Activated T-cell treated with anti-CD3 and anti-CD28 coated beads for 48 hours (primary cell): ENCODE measurements around the gene PRKCE.
"Not testable (repeated sequence)": the region's sequence is repeated elsewhere in the genome, so short reads cannot be mapped to it uniquely, and the experiment has no call there.

Source experiments
- DNase-seq: peaks from one replicate; pipeline ENCODE4 v3.0.0-alpha.2; 2020; ENCODE audit warnings: low read depth

Gene PRKCE

DNA sequence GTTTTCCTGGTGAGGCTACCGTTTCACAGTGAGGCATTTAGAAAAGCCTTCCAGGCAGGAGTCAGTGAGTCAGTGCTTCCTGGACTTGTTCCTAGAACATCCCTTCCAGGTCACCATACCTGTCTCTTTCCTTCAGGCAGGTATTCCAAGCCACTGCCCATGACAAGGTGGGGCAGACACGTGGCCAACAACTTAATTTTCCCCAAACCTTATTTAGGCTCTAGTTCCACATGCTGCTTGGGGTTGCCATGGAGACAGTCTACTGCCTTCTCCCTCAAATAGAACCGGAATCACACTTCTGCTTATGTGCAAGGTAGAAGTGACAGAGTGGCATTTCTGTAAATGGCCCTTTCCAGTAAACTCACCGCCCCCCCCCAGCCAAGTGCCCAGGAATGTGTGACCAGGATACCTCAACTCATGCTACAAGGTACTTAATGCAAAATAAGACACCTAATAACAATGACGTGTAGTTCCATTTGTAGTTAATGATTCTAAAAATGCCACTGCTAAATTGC, 258.3 kb downstream of the PRKCE start:
- no peak for DNase-seq

DNA sequence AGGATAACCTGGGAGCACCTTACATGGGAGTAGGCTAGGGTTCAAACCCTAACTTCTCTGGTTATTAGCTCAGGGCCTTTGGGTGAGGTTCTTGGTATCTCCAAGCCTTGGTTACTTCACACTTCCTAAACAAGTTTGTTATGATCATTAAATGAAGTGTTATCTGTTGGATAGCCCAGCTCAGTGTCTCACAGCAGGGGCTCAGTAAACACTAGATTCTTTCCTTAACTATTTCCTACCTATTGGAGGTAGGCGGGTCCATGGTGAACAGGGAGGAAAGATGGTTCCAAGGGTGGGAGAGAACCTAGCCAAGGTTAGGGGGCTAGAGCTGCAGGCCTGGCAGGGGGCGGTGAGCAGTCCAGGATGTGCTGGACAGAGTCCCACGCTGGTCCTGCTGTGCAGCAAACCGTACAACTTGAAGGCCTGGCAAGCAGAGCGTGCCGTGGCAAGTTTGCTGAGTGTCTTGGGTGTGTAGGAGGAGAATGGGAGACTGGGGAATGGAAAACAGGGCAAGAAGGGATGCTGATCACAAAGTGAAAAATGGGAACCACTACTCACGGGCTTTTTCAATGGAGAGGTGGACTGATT, 259.1 kb downstream of the PRKCE start:
- DNase-seq = no peak

DNA sequence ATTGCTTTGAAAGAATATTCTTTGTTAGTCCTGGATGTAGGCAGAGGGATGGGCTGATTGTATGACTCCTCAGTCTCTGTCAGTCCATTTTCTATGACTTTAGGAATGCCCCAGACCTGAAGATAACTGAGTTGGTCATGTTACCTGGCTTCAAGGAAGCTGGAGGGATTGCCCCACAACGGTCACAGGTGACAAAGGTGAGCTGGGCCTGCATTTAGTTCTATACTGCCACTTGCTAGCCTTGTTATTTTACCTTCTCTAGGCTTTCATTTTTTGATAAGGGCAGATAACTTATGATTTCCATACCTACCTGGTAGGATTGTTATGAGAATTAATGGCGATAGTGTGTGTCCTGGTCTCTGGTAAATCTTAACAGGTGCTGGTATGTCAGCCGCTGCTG, 260.1 kb downstream of the PRKCE start:
- no peak for DNase-seq

DNA sequence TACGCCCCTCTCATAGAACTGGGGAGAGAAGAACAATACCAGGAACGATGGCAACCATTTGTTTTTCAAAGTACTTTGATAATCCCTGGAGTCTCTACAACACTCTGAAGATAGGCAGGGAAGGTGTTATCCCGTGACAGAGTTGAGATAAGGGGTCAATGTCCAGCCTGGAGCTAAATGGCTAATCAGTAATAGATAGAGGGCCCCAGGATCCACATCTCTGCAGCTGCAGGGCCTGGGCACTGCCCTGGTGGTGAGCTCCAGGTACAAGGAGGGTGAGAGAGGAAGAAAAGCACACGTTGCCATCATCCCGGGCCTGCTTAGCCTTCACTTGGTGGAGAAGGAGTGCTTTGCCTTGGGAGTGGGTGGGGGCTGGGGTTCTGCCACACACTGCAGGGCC, 260.6 kb downstream of the PRKCE start:
- no peak for DNase-seq

DNA sequence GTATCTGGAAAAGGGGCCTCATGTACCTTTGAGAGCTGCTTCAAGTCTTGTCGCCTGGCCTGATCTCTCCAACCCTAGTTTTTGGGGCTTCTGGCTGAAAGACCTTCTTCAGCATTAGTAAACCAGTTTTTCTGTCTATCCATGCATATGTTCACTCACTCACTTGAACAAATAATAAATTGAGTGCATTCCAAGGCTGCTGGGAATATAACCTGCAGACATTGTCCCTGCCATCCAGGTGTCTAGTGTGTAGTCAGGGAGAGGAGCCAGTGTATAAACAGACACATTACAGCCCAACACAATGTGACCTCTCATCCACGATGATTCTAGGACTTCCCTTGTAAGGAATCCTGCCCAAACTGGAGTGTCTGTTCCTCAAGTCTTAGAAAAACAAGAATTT, 262.1 kb downstream of the PRKCE start:
- no peak for DNase-seq

DNA sequence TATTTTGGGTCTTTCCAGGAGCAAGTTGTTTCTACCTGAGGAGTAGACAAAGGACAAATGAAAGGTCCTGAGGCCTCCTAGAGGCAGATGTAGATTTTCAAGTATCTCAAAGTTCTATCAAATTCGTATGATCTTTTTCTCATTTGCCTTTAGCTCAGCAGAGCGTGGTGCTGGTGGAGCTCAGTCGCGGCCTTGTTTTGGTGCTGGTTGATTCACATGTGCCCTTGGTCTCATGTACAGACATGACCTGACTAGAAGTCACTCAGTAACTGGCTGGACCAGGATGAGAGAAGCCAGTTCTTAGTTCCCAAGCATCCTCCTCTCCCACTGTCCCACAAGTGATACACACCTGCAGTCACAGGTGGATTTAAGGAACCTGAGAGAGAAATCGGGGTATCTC, 264.0 kb downstream of the PRKCE start:
- no peak for DNase-seq

DNA sequence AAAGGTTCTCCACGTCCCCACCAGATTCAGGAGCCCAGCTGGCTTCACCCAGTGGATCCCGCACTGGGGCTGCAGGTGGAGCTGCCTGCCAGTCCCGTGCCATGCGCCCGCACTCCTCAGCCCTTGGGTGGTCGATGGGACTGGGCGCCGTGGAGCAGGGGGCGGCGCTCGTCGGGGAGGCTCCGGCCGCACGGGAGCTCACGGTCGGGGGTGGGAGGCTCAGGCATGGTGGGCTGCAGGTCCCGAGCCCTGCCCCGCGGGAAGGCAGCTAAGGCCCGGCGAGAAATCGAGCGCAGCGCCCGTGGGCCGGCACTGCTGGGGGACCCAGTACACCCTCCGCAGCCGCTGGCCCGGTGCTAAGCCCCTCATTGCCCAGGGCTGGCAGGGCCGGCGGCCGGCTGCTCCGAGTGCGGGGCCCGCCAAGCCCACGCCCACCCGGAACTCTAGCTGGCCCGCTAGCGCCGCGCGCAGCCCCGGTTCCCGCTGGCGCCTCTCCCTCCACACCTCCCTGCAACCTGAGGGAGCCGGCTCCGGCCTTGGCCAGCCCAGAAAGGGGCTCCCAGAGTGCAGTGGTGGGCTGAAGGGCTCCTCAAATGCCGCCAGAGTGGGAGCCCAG, 266.2 kb downstream of the PRKCE start:
- not testable (repeated sequence) for DNase-seq

DNA sequence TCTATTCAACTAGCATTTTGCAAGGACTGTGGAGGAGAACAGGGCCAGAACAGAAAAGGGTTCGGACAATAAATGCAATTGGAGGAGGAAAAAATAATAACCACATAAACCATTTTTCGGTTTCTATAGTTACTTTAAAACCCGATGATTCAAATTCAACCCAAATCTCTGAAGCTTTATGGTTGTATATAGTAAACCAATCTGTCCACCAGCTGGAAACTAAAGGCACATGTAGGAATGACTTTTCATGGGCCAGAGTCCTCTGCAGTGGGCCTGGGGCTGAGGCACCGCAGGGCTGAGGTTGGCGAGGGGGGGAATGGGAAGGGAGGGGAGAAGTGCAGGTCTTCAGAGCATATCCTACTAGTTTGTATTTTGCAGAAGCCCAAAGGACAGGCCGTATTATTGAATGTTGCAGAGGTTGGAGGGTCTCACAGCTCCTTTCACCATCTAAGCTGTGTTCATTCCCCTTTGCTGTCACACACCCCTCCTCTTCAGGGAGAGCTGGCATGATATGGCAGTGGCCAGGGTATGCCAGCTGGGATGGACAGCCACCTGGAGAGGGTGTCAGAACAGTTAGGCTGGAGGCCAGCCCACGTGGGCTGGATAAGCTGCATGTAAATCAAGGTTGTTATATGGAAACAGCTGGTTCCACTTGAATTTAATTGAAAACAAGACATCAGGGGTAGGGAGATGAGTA, 267.1 kb downstream of the PRKCE start:
- no peak for DNase-seq

DNA sequence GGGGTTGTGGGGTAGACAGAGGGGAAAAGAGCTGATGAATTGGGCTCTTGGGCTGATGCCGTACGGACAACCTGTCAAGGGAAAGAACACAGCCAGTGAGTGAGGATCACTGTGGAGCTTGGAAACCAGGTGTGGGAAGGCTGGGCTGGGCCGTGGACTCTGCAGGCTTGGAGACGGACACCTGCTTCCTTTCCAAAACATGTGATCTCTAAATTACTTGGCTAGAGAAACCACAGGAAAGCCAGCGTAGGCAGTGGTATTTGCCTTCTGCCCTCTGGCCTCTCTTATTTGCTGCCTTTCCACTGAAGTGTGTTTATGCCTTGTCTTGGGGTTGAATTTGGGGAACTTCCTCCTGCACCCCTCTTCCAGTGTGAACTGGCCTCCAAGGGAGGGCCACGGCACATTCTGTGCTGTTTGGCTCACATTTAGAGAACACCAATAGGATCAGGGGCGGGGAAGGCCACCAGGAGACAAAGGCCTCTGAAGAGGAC, 267.7 kb downstream of the PRKCE start:
- no peak for DNase-seq

DNA sequence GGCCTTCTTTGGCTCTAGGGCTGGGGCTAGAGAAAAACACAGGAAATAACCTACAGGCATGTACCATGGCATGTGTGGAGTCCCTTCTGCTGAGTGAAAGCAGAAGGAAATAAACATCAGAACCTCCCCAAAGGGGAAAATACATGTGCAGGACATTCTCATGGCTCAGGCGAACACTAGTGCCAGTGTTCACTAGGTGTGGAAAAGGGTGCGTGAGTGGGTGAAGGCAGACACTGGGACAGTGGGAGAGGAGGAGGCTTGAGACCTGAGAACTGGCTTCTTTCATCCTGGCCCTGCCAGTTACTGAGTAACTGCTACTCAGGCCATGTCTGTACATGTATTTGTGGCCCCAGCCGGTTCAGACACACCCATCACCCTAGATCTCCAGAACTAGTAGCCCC, 268.2 kb downstream of the PRKCE start:
- no peak for DNase-seq

DNA sequence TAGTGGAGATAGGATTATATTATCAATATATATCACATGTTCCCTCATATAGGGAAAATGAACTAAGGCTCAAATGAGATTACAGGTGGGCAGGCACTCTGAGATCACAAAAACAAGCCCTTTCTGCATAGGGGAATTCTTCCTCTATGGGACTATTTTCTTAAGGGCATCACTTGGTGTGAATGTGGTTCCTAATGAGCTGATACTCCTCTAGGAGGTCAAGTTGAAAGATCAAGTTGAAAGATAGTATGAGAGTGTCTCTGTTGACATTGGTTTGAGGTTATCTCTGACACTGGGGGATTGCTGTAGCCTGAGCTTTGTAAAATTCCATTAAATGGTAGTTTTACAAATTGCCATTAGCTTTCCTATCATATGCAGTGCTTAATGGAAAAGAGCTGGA, 270.4 kb downstream of the PRKCE start:
- no peak for DNase-seq

DNA sequence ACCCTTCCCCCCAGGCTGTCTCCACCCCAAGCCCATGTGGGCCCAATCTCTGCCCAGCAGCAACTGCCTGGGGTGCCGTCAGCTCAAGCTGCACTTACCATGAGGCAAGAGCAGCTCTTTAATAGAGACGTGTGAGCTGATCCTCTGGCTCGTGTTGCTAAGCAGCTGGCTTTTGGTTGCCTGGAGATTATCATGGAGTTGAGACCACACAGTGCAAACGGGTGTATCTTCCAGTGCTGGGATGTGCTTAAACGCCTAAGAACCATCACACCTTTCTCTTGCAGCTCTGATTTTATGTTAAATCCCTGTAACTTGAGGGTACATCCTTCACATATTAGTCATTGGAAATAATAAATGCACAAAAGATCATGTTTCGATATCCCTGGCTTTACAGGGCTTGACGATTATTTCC, 271.1 kb downstream of the PRKCE start:
- no peak for DNase-seq

DNA sequence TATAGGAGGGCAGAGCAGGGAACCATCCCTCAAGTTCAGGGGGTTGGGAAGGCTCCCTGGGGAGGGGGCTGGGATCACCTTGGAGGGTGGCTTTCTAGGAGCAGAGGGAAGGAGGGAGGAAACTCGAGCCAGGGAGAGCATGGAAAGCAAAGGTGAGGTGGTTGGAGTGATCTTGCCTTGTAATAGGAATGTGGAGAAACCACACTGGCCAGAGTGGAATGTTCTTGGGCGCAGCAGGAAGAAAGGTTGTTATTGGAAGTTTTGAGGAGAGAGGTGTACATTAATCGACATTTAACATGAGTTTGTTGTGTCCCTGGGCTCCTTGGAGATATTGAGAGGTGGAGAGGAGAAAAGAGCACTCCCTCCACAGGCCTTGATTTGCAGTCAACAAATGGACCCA, 272.2 kb downstream of the PRKCE start:
- DNase-seq = no peak

DNA sequence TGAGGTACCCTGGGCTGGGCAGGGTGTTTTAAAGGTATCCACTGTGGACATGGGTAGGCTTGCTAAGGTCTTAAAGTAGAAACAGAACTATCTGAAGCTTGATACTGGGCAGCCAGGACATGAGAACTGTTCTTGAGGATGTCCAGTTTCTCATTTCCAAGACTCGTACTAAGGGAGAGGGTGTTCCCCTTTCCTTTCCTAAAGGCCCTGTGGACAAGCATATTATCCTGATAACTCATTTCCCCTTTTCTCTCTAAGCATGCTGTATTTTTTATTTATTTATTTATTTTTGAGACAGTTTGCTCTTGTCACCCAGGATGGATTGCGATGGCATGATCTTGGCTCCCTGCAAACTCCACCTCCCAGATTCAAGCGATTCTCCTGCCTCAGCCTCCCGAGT, 273.6 kb downstream of the PRKCE start:
- DNase-seq = no peak

DNA sequence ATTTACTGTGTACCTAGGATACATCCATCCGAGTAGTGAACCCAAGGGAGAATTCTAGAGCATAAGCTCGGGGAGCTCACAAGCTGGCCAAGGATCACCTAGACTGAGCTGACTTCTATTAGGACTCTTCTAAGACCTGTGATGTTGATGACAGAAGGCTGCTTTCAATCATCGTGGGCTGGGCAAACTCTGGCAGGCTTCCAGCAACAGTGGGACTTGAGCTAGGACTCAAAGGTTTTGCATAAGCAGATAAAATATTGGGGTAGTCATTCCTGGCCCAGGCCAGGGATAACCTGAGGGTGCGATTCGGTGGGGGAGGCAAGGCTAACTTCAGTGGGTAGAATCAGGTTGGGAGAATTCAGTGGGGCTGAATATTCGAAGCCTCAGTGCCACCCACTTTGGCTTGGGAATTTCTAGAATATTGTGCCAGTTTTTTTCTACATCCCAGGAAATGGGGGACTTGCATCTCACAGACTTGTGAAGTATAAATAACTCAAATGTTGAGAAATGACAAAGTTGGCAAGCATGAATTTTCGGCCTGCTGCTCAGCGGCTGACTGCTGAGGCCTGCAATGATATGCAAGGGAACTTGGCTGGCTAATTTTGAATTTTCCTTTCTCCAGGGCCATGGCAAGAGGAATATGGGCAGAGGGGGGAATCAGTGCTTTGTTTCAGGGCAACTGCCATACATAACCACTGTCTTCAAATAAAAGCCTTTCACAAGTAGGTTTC, 274.3 kb downstream of the PRKCE start:
- DNase-seq = no peak

DNA sequence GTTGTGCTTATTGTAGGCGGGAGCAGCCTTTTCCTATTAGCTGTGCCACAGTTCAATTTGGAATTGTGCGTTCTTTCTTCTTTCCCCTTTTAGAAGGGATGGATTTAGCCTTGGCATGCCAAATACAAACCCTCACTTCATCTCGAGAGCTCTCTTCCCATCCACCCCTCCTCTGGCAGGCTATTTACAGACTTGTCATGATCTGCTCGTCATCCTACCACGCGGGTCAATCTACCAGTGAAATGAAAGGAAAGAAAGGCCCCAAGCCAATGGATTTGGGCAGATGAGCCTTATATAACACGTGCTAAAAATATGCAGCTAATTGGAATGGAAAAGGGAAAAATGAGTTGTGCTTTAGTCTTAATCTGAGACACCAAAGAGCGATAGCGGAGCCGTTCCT, 277.5 kb downstream of the PRKCE start:
- DNase-seq = no peak

DNA sequence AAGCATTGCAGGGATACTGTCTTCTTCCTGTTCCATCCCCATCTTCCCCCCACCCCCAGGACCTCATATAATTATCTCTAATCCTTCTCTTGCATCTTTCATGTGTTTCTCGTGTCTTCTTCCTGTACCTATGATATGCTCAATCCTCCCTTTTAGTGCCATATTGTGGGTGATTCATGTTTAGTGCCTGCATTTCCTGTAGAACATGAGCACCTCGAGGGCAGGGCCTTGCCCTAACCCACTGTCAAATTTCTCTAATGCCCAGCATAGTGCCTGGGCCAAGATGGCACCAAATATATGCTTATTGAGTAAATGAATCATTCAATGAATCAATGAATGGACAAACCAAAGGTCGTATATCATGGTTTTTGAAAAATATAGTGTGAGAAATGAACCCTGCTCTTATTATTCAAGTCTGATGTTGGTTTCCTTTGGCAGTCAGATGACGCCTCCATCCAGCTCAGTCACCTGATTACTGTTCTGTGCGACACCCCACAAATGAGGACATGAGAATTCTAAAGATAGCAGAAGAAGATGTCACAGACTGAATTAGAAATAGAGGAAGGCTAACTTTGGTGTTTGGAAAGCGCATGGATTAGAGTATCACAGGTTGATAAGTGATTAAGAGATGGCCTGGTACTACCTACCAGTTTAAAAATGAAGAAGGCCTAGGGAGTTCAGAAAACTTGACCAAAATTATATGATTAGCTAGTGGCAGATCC, 278.4 kb downstream of the PRKCE start:
- DNase-seq = no peak

DNA sequence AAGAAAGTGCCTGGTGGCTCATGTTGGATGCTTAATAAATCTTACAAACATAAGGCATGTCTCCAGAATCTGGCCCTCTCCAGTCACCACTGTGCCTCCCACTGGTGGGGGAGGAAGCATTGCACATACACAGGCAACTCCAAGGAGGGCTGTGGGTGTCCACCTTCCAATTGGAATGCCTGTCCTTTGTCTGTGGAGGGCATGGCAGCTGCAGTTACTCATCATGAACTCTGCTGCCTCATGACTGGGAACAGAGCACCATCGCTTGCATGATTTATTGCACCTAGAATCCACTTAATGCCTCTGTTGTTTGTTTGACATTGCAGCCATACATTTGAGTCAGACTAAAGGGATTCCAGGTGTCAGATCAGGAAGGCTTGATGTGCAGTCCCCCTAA, 278.9 kb downstream of the PRKCE start:
- no peak for DNase-seq

DNA sequence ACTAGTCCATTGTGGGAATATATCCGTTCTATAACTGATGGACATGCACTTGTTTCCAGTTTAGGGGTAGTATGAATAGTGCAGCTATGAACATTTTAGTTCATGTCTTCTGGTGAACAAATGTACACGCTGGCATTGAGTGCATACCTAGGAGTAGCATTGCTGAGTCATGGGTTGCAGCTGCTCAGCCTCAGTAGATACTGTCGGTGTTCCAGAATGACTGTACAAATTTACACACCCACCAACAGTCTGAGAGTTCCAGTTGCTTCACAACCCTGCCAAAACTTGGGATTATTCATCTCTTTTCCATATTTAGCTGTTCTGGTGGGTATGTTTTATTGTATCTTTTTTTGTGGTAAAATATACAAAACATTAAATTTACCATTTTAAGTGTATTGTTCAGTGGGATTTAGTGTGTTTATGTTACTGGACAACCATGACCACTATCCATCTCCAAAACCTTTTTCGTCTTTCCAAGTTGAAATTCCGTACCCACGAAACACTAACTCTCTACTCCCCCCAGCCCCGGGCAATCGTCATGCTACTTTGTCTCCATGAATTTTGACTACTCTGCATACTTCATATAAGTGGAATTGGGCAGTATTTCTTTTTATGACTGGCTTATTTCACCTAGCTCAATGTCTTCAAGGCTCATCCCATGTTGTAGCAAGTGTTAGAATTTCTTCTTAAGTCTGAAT, 281.0 kb downstream of the PRKCE start:
- no peak for DNase-seq

DNA sequence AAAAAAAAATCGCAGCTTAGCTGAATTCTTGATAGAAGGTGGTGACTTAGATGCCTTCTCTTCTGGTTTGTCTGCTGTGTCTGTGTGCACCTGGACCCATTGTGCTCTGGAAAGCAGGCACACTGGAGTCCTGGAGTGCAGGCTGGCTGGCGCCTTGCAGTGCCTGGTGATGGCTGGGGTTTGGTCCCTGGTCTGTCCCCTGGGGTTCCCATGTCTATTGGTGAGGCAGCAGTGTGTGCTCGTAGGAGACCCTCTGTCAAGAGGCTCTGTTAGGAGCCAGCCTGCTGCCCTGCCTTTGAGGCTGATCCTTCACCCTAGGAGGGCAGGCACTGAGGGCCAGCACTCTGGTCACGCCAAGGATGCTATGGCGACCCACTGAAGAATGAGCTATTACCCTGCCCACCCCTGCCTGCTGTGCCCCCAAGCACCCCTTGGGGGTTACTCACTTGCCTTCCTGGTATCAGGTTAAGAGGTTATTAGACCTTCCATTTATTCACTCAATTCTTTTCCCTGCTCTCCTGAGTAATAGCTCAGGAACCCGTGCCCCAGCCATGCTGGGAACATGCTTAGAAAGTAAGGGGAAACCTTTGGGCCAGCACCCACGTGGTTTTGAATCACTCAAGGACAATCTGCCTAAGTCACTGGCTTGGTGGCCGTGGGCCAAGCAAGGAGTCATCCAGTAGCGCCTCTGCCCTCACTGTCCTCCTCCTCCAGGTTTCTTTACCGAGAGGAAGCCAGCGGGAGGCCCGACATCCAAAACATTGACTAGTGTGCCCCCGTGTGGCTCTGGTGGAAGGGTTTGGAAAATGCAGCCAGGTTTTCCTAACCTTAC, 284.5 kb downstream of the PRKCE start:
- peak; percentile 35 for DNase-seq

DNA sequence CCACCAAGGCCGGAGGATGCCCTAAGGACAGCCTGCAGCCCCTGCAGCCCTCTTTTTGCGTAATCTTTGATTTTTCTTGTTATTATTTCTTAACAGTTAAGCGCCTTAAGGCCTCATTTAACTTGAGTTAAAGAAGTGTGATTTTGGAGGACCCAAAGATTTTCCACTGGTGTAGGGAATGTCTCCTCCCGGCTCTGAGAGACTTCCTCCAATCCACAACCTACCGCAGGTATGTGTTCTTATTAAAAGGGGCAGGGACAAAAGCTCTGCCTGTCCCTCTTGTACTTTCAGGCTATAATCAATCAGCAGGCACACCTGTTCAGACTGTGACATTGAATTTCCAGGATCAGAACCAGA, 285.1 kb downstream of the PRKCE start:
- no peak for DNase-seq
